IMR-90 (cell line): Measurements from ENCODE around the gene PUM2. TPM values are rescaled to one million over a fixed set of nuclear protein-coding genes. Genes with fewer than 3 reads are reported as not detected.

Experiments used
- ATAC-seq: fragments of 200-7000 bp; cut with Tn5 transposase; 2 replicates; pipeline ENCODE4 v1.9.1; 2020; ENCODE audit warnings: low read depth, mild to moderate bottlenecking, moderate library complexity
- BruUV-seq: library from RNA; stranded (reverse); fragments of 400-500 nt; replicated peaks from 2 replicates; lab custom pipeline; 2021; lab: Mats Ljungman, UMichigan
- CTCF ChIA-PET: fragments of 300-600 bp; formaldehyde crosslinking; extraction: SDS; loops from one replicate; lab custom pipeline; 2021; ENCODE audit warnings: antibody characterized with exemption; lab: Yijun Ruan, JAX
- POLR2A ChIA-PET: fragments of 300-600 bp; sonication (Branson Sonifier 250); formaldehyde crosslinking; loops from one replicate; lab custom pipeline; 2022; ENCODE audit warnings: antibody characterized with exemption; ENCODE audit not compliant: unreplicated experiment; lab: Charles Lee
- DNase-seq: peaks from one replicate; pipeline ENCODE4 v3.0.0; 2013
- H2AFZ ChIP-seq: replicated peaks from 2 replicates; pipeline ENCODE3; 2013; ENCODE audit warnings: low read length, mild to moderate bottlenecking; ENCODE audit not compliant: poor library complexity
- H2AK5ac ChIP-seq: 2 replicates; pipeline ENCODE4 v1.6.1; 2013; ENCODE audit warnings: low read depth, low read length, inconsistent platforms
- H2AK9ac ChIP-seq: replicated peaks from 2 replicates; pipeline ENCODE3; 2013; ENCODE audit warnings: mild to moderate bottlenecking, low read depth, low read length, moderate library complexity; ENCODE audit not compliant: poor library complexity
- H2BK120ac ChIP-seq: 2 replicates; pipeline ENCODE4 v1.6.1; 2013; ENCODE audit warnings: low read depth, low read length, inconsistent platforms
- H2BK15ac ChIP-seq: 3 replicates; pipeline ENCODE4 v1.6.1; 2013; ENCODE audit warnings: low read depth, low read length, inconsistent platforms
- H2BK20ac ChIP-seq: 2 replicates; pipeline ENCODE4 v1.6.1; 2013; ENCODE audit warnings: low read depth, mild to moderate bottlenecking, inconsistent platforms, low read length, moderate library complexity
- H2BK5ac ChIP-seq: 2 replicates; pipeline ENCODE4 v1.6.1; 2013; ENCODE audit warnings: mild to moderate bottlenecking, low read depth, low read length, inconsistent platforms; ENCODE audit not compliant: poor library complexity, severe bottlenecking
- H3K14ac ChIP-seq: replicated peaks from 2 replicates; pipeline ENCODE4 v1.6.1; 2013; ENCODE audit warnings: low read depth, low read length, inconsistent platforms
- H3K18ac ChIP-seq: 2 replicates; pipeline ENCODE4 v1.6.1; 2013; ENCODE audit warnings: low read depth, low read length, control low read depth
- H3K23ac ChIP-seq: 2 replicates; pipeline ENCODE4 v1.6.1; 2013; ENCODE audit warnings: low read depth, low read length, inconsistent platforms
- H3K27ac ChIP-seq: 2 replicates; pipeline ENCODE4 v1.5.1; 2013; ENCODE audit warnings: mild to moderate bottlenecking, control low read depth, low read length; ENCODE audit not compliant: insufficient read depth
- H3K27me3 ChIP-seq: 2 replicates; pipeline ENCODE4 v1.6.1; 2013; ENCODE audit warnings: low read length; ENCODE audit not compliant: control insufficient read depth, insufficient read depth
- H3K36me3 ChIP-seq: 2 replicates; pipeline ENCODE4 v1.6.1; 2013; ENCODE audit warnings: low read length, mixed read lengths; ENCODE audit not compliant: control insufficient read depth, insufficient read depth
- H3K4ac ChIP-seq: 2 replicates; pipeline ENCODE4 v1.6.1; 2013; ENCODE audit warnings: low read depth, low read length, inconsistent platforms
- H3K4me1 ChIP-seq: 2 replicates; pipeline ENCODE4 v1.6.1; 2013; ENCODE audit warnings: low read length, mixed read lengths; ENCODE audit not compliant: control insufficient read depth, insufficient read depth
- H3K4me2 ChIP-seq: 2 replicates; pipeline ENCODE4 v1.6.1; 2013; ENCODE audit warnings: low read depth, mild to moderate bottlenecking, control low read depth, low read length, moderate library complexity
- H3K4me3 ChIP-seq: 2 replicates; pipeline ENCODE4 v1.5.1; 2013; ENCODE audit warnings: low read depth, mild to moderate bottlenecking, control low read depth, low read length, moderate library complexity; ENCODE audit not compliant: insufficient read depth
- H3K56ac ChIP-seq: 2 replicates; pipeline ENCODE4 v1.6.1; 2013; ENCODE audit warnings: low read length, inconsistent platforms; ENCODE audit not compliant: insufficient read depth; ENCODE audit errors: extremely low read depth
- H3K79me1 ChIP-seq, 2 experiments: 2 replicates each; pipeline ENCODE4 v1.6.1; 2013; ENCODE audit warnings: low read length in 2 of 2, inconsistent platforms in 1 of 2, low read depth in 1 of 2
- H3K9ac ChIP-seq: 2 replicates; pipeline ENCODE4 v1.6.1; 2013; ENCODE audit warnings: low read depth, low read length, control low read depth
- H3K9me1 ChIP-seq: 2 replicates; pipeline ENCODE4 v1.6.1; 2013; ENCODE audit warnings: low read length, inconsistent platforms; ENCODE audit not compliant: insufficient read depth
- H3K9me3 ChIP-seq: 2 replicates; pipeline ENCODE4 v1.6.1; 2013; ENCODE audit warnings: low read length; ENCODE audit not compliant: control insufficient read depth, insufficient read depth
- H4K20me1 ChIP-seq: 2 replicates; pipeline ENCODE4 v1.6.1; 2013; ENCODE audit warnings: low read length, inconsistent platforms; ENCODE audit not compliant: insufficient read depth
- H4K5ac ChIP-seq: 2 replicates; pipeline ENCODE4 v1.6.1; 2013; ENCODE audit warnings: mild to moderate bottlenecking, low read depth, low read length, control low read depth
- H4K8ac ChIP-seq, 2 experiments: 2 replicates each; pipeline ENCODE4 v1.6.1; 2013; ENCODE audit warnings: low read depth in 2 of 2, low read length in 2 of 2, control low read depth in 1 of 2, inconsistent platforms in 1 of 2
- H4K91ac ChIP-seq: 2 replicates; pipeline ENCODE4 v1.6.1; 2013; ENCODE audit warnings: low read depth, low read length, inconsistent platforms; ENCODE audit not compliant: insufficient read depth
- CEBPB ChIP-seq: IDR thresholded peaks from 2 replicates; pipeline ENCODE4 v1.6.1; 2012; ENCODE audit warnings: low read depth, low read length, improper control_type of control experiment
- CHD1 ChIP-seq: IDR thresholded peaks from 2 replicates; pipeline ENCODE4 v1.6.1; 2012; ENCODE audit warnings: low read depth, low read length, improper control_type of control experiment
- FOS ChIP-seq: fragments of 150-350 bp; IDR thresholded peaks from 2 replicates; pipeline ENCODE4 v1.6.1; 2016; ENCODE audit warnings: low read depth, low read length
- MAZ ChIP-seq: IDR thresholded peaks from 2 replicates; pipeline ENCODE4 v1.6.1; 2012; ENCODE audit warnings: low read depth, mild to moderate bottlenecking, low read length, improper control_type of control experiment, moderate library complexity, borderline replicate concordance
- MXI1 ChIP-seq: IDR thresholded peaks from 2 replicates; pipeline ENCODE4 v1.6.1; 2012; ENCODE audit warnings: low read depth, mild to moderate bottlenecking, low read length, moderate library complexity, borderline replicate concordance
- NFE2L2 ChIP-seq: fragments of 150-350 bp; IDR thresholded peaks from 2 replicates; pipeline ENCODE4 v1.6.1; 2016; ENCODE audit warnings: low read depth, mild to moderate bottlenecking, low read length
- RAD21 ChIP-seq: IDR thresholded peaks from 2 replicates; pipeline ENCODE4 v1.6.1; 2012; ENCODE audit warnings: low read length, improper control_type of control experiment
- RFX5 ChIP-seq: IDR thresholded peaks from 2 replicates; pipeline ENCODE4 v1.8.0; 2012; ENCODE audit warnings: low read depth, mild to moderate bottlenecking, low read length, moderate library complexity
- WGBS, 2 experiments: methylation state at CpG; one replicate each; pipeline versions ENCODE4 v1.1.5 to v1.1.7; 2013; ENCODE audit warnings: missing lambda C conversion rate in 2 of 2; ENCODE audit not compliant: insufficient read length in 1 of 2; ENCODE audit errors: extremely low coverage in 2 of 2; 5-methylcytosine and 5-hydroxymethylcytosine counted together
- dilution Hi-C: fragments of 300-500 bp; cut with HindIII; formaldehyde crosslinking; loops from one replicate; pipeline ENCODE4 v1.14.3; 2018; ENCODE audit warnings: low sequenced_read_pairs; ENCODE audit not compliant: unreplicated experiment
- in situ Hi-C: fragments of 300-500 bp; cut with MboI; formaldehyde crosslinking; loops from 3 replicates; pipeline ENCODE4 v1.14.3; 2019; ENCODE audit warnings: low sequenced_read_pairs, inconsistent platforms, mixed read lengths
- intact Hi-C: fragments of 100-400 bp; cut with micrococcal nuclease; formaldehyde crosslinking; loops from 2 replicates; pipeline ENCODE4 v1.10.0; 2022
- polyA plus RNA-seq, 3 experiments: library from polyadenylated mRNA; depleted of rRNA; stranded (reverse); fragments of >200 nt; gene quantifications; 2 replicates each; pipeline ENCODE4 v1.2.3, GENCODE V29; 2012; ENCODE audit warnings: low replicate concordance in 1 of 3
- total RNA-seq: library from RNA; depleted of rRNA; stranded (reverse); fragments of >200 nt; gene quantifications from 2 replicates; pipeline ENCODE4 v1.2.3, GENCODE V29; 2012
- TF ChIP-seq, protein P1 (sequence below): conservative IDR thresholded peaks from 2 replicates; pipeline ENCODE4 v1.5.1; 2012; ENCODE audit warnings: mild to moderate bottlenecking, low read depth, low read length, improper control_type of control experiment

Gene PUM2
- total and polyA plus RNA-seq, 2 of the 4 experiments (the other 2 are of a cell fraction), result 18.8 to 38.4 TPM

DNA sequence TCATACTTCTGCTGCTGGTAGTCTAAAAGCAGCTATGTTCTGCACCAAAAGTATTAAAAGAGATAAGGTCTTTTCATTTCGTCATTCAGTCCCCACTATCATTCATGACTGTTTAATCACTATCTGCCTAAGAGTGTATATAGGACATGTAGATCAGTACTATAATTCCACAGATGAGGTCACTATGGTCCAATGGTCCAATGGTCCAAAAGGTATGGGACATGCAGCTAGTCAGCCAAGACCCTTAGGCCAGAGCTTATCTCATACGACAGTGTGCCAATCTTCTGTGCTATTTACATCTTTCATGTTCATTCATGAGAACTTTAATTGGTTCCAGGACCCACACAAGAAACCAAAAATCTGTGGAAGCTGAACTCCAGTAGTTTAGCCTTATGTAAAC, 83.1 kb downstream of the PUM2 start:
- no peak overlapping the region for H2BK20ac ChIP-seq
- no peak for ATAC-seq
- no peak overlapping the region for H2AK9ac ChIP-seq
- no peak overlapping the region for H3K9ac ChIP-seq
- no peak overlapping the region for H4K8ac ChIP-seq
- WGBS, 2 experiments, result no CpG with 5 or more reads among the region's 2 CpGs
- H2BK120ac ChIP-seq, result no peak overlapping the region
- H2BK15ac ChIP-seq, result no peak overlapping the region
- no peak overlapping the region for H2AK5ac ChIP-seq
- no peak overlapping the region for H3K4me3 ChIP-seq
- no peak for TF ChIP-seq RAD21
- no peak for TF ChIP-seq MAZ
- TF ChIP-seq CEBPB, result no peak
- TF ChIP-seq CHD1, result no peak
- TF ChIP-seq, protein P1, sequence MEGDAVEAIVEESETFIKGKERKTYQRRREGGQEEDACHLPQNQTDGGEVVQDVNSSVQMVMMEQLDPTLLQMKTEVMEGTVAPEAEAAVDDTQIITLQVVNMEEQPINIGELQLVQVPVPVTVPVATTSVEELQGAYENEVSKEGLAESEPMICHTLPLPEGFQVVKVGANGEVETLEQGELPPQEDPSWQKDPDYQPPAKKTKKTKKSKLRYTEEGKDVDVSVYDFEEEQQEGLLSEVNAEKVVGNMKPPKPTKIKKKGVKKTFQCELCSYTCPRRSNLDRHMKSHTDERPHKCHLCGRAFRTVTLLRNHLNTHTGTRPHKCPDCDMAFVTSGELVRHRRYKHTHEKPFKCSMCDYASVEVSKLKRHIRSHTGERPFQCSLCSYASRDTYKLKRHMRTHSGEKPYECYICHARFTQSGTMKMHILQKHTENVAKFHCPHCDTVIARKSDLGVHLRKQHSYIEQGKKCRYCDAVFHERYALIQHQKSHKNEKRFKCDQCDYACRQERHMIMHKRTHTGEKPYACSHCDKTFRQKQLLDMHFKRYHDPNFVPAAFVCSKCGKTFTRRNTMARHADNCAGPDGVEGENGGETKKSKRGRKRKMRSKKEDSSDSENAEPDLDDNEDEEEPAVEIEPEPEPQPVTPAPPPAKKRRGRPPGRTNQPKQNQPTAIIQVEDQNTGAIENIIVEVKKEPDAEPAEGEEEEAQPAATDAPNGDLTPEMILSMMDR, result no peak
- no peak for TF ChIP-seq RFX5
- no peak for TF ChIP-seq NFE2L2
- TF ChIP-seq MXI1, result no peak
- no peak for TF ChIP-seq FOS
- DNase-seq, result no peak
- peaks cover 24 to 28% of the 10 kb centered on the region in 2 experiments for H3K79me1 ChIP-seq
- no peaks in the 10 kb centered on the region for H3K27me3 ChIP-seq
- no peaks in the 10 kb centered on the region for H3K4me1 ChIP-seq
- peaks cover 4% of the 10 kb centered on the region; the same call in 1 of the 2 replicates for H3K9me1 ChIP-seq
- no peak overlapping the region for H2AFZ ChIP-seq
- H3K23ac ChIP-seq, result no peak overlapping the region
- H3K36me3 ChIP-seq, result peaks cover 7% of the 10 kb centered on the region
- no peak overlapping the region for H3K18ac ChIP-seq
- in situ Hi-C loops, result no loop called here
- no peak overlapping the region for H3K27ac ChIP-seq
- H4K91ac ChIP-seq, result no peak overlapping the region
- no peak overlapping the region for H3K4ac ChIP-seq
- no peak overlapping the region for H4K5ac ChIP-seq
- no peak overlapping the region for H2BK5ac ChIP-seq
- peaks cover 3% of the 10 kb centered on the region; the same call in 1 of the 2 replicates for H4K20me1 ChIP-seq
- H3K14ac ChIP-seq, result no peak overlapping the region
- no peak overlapping the region for H3K56ac ChIP-seq
- POLR2A ChIA-PET, result no interaction called here
- no TSS peak for BruUV-seq
- no peaks in the 10 kb centered on the region for H3K9me3 ChIP-seq
- intact Hi-C loops, result no loop called here
- no peak overlapping the region for H3K4me2 ChIP-seq
- CTCF ChIA-PET, result no interaction called here
- dilution Hi-C loops, result no loop called here
